HG02678 (cell line): ENCODE measurements around the gene TMEM108.
A peak's percentile ranks its signal among the peaks of the same experiment; 100 is the strongest.

ENCODE experiments used
- ATAC-seq: cut with Tn5 transposase; IDR thresholded peaks from one replicate; pipeline ENCODE4 v1.9.1; 2021; ENCODE audit warnings: mild to moderate bottlenecking, moderate library complexity; ENCODE audit not compliant: unreplicated experiment

TMEM108 gene

DNA sequence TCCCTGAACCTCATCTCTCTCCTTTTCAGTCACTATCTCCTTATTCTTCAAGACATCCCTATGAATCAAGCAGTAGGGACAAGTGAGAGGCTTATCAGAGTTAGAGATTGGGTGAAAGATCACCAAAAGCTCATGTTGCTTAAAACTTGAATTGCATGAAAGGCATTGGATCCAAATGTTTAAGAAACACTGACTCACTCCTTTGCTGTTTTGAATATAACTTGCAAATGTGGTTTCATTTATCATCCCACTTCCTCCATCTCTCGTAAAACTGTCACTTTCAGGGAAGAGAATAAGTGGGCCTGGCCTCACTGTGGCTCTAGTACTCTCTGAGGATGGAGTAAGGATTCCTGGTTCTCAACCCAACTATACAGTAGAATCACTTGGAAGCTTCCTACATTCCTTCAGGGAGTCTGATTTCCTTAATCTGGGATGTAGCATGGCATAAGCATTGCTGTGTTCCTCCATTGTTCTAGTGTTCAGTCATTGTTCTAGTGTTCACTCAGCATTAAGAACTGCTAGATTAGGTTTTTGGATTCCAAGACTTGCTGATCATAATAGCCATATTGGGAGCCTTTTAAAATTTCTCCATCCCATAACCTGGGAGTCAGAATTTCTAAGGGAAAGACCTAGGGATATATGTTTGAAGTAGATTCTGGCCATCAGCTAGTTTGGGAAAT, 171.8 kb downstream of the TMEM108 start:
- ATAC-seq, result no peak

DNA sequence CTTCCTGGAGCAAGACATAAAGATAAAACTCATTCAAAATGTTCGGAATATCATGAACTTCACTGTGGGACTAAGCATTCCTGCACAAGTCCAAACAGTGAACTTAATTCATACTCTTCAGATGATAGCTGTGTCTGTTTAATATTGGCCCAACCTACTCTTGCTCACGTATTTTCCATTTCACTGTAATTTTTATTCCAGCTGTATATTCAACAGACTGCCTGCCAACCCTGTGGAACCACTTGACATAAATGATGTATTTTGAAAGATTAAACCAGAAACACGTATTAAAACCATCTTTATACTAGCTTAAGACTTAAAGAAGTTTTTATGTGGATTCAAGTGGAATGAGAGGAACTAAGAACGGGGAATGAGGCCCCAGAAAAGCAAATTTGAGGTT, 172.5 kb downstream of the TMEM108 start:
- ATAC-seq, result no peak

DNA sequence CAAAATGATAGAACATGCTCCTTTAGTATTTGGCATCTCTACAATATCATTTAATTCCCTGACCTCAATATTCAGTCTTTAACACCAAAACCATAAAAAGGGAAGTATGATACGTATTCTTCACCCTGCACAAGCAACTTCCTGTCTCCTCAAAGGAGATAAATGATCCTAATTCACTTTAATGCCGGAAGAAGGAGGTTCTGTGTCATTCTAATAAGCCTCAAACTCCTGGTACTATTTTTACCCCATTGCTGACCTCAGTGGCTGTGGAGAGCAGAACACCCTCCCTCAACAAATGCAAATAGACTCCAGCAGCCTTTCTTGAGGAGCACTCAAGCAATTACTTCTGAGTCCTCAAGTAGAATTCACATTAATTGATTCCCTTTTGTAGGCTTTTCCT, 173.3 kb downstream of the TMEM108 start:
- ATAC-seq, result peak; percentile 94

DNA sequence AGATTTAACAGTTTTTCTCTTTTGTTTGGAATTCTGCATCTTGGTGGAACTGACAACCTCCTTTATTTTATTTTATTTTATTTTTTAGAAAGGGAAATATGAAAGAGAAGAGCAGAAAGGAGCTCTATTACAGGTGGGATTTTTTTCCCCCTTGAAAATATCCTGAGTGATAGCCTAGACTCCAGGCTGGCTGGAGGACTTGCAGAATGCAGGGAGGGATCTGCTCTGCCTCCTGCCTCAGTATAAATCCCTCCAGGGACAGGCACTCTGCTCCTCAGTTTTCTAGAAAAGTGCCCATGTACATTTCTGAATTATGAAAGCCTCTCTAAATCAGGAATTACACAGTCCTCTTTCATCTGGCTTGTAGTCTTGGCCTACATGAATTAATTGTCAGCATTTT, 173.7 kb downstream of the TMEM108 start:
- ATAC-seq, result no peak

DNA sequence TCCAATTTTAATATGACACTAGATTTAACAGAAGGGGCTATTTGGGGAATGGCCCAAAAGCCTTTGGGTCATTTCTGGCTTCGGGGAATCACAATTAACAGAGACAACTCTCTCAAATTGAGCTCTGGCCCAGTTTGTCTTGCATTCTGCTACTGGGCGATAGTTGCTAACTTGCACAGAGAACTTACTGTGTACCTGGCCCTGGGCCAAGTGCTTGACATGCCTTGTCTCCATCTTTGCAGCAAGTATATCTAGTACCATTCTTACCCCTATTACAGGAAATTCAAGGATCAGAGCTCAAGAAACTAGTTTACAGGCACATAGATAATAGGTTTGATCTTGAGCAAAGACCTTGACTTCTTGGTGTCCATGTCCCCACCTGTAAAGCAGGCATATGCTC, 175.7 kb downstream of the TMEM108 start:
- no peak for ATAC-seq

DNA sequence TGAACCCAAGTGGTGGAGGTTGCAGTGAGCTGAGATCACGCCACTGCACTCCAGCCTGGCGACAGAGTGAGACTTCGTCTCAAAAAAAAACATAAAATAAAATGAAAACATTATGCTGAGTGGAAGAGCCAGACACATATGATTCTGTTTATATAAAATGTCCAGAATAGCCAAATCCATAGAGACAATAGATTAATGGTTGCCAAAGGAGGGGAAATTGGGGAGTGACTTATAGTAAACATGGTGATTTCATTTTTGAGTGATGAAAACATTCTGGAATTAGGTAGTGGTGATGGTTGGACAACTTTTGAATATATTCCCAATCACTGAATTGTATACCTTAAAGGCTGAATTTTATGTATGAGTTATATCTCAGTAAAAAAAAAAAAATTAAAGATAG, 189.6 kb downstream of the TMEM108 start:
- ATAC-seq, result no peak

DNA sequence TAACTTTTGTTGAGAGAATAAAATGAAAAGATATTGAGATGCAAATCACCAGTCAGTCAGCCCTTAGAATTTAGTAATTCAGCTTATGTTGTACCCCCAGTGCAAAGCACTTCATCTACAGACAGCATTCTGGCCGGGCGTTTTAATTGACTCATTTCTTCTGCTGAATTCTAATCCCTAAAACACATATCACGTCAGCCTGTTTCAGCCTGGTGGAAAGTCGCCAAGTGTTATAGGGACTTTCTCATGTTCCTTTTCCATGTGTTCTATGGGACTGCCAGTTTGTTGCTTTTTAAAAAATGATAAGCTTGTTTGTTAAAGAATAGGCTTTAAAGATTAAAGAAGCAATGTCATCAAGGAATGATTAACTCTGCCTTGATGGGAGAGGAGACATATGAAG, 192.0 kb downstream of the TMEM108 start:
- ATAC-seq, result no peak

DNA sequence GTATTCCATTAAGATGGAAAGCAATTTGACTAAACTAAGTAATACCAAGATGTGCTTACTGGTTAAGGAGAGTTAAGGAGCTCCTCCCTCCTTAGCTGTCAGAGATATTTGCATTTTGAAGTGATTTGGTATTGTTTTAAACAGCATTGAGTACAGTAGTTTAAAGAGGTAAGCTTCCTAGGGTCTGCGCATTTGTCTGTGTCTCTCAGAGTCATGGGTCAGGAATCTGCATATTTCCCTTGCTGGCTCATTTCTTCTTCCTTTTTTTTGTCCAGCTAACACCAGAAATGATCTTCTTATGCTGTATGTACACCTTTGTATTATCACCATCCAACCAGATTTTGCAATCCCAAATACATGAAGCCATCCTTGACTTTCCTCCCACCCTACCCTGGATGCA, 198.7 kb downstream of the TMEM108 start:
- no peak for ATAC-seq

DNA sequence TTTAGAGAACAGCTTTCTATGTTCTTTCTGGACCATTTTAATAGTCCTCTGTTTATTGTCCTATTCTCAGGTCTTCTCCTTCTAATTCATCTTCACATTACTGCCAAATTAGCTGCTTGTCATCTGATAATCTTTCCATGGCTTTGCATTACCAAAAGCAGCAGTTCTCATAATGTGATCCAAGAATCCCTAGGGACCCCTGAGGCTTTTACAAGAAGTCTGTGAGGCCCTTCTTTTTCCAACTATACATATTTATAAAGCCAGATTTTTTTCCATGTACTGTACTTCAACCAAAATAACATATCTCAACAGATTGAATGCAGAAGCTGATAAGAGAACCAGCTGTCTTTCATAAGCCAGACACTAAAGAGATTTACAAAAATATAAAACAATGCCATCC, 199.2 kb downstream of the TMEM108 start:
- no peak for ATAC-seq

DNA sequence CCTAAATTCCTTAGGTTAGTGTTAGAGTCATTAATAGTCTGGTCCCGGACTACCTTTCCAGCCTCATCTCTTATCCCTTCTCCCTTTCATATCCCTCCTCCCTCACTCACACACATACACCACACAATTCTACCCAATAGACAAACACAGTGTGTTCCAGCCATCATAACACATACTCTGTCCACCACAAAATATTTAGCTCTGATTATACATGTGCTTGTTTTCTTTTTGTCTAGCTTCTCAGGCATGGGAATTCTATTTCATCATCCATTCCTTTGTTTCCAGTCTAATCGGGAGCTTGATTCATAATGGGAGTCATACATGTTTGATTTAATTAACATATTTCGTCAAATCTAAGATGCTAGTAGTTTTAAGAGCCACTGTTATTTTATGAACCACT, 199.8 kb downstream of the TMEM108 start:
- no peak for ATAC-seq

DNA sequence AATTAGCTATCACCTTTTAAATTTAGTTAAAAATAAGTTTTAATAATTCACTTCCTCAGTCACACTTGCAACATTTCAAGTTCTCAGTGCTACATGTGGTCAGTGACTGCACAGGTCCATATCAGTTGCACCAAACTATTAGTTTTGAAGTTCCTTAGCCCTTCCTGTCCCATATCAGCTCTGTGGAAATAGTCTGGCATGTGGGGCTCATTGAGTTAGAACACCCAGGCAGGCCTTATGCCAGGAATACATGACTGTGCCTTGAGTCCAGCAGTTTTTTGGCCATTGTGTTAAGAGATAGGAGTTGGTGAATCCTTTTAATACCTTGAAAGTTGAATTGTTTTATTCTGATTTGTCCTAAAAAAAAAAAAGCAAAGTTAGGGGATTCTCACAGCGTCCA, 207.9 kb downstream of the TMEM108 start:
- no peak for ATAC-seq

DNA sequence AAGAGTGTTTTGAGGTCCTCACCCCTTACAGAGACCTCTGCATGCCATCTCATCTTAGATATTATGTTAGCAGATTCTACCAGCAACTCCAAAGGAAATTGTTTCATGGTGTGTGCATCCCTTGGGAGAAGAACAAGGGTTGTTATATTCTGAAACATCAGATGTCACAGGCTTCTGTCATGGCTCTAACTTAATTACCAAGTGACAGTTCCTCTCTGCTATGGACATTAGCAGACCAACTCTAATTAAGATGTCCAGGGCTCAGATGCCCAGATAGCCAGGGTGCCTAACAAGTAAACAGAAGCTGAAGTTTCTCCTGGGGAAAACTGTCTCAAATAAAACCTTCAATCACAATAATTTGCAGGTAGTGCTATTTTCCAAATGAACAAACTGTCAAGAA, 208.6 kb downstream of the TMEM108 start:
- ATAC-seq, result no peak

DNA sequence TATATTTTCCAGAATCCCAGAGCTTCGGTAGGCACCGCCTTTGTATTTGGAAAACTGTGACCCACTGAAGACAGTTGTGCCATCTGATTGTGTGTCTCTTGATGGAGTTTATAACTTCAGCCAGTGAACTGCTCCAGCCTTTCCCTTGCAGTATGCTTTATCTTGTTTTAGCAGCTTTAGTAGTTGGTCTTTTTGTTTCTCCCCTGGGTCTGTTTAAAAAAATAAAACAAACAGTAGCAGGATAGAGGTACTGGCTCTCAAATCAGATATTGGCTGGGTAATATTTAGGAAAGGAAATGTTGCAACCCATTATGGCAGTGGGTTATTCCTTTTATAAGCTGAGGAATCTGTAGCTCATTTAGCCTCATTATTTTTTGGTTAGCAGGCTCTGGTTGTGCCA, 210.2 kb downstream of the TMEM108 start:
- ATAC-seq, result no peak

DNA sequence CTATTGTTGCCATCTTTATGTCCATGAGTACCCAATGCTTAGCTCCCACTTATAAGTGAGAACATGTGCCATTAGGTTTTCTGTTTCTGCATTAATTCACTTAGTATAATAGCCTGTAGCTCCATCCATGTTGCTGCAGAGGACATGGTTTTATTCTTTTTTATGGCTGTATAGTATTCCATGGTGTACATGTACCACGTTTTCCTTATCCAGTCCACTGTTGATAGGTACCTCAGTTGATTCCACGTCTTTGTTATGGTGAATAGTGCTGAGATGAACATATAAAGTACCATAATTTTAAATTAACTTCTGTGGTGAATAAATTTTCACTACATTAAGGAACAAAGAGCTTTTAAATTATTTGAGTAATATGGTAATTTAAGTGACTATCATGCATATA, 211.3 kb downstream of the TMEM108 start:
- no peak for ATAC-seq

DNA sequence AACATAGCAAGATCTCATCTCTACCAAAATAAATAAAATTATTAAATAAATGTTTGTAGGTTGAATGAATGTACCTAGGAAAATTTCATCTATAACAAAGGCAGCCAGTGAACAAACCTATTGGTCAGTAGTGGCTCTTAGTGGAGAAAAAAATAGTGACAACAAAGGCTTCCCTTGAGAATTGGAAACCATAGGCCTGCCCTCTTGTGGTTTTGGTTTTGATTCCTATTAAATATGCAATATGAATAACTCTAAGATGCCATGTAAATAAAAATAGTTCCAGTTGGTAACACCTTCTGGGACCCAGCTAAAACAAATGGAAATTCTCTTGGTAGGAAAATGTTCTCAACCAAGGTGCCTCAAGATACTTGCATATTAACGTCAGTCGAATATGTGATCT, 216.0 kb downstream of the TMEM108 start:
- no peak for ATAC-seq

DNA sequence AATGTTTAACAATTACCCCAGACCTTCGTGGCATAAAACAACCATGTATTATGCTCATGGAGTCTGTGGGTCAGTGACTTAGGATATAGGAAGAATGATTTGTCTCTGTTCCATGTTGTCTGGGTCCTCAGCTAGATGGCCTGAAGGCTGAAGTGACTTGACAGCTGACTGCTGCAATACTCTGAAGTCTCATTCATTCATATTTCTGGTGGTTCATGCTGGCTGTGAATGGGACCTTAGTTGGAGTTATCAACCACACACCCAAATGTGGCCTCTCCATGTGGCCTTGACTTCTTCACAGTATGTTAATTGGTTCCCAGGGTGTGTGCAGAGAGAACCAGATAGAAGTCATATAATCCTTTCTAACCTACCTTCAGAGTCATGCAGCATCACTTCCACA, 216.5 kb downstream of the TMEM108 start:
- no peak for ATAC-seq

DNA sequence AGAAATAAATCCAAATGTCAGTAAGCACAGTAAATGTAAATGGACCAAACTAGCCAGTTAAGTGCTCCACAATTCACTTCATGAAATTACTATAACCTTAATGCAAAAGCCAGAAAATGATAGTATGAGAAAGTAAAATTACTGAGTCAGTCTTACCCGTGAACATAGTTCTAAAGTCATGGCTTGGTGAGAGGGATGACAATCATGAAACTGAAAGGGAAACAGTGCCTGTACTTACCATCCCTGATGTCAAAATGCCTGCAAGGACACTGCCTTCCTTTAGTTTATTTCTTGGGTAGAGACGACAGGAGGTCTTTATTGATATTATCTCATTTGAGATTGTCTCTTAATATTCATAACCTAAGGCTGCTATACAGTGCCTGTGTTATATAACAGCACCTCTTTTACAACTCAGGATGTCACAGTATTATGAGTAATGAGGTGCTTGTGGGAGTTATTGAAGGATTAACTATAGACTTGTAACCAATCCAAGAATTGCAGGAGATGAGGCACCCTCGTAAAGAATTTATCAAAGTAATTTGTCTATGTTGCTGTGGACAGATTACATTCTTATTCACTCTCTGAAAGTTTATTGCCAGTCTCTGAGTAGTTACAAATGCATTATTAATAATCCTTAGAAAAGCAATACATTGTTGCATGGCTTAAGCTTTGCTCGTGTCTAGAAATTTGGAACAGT, 218.7 kb downstream of the TMEM108 start:
- ATAC-seq, result peak; percentile 47

DNA sequence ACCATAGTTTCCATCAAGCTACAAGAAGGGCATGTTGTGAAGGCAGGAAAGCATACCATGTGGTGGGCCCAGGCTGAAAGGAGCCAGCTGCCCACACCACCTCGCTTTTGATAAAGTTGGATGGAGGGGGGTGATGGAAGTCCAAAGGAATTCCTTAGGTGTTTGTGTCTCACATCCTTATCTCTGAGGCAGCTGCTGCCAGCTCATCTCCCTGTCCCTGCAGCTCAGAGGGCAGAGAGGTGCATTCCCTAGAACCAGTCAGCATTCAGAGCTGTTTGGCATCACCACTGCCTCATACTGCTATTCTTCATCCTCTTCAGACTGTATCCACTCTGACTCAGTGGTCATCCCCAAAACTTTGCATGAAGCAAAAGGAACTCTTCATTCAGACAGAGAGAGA, 220.2 kb downstream of the TMEM108 start:
- ATAC-seq, result no peak

DNA sequence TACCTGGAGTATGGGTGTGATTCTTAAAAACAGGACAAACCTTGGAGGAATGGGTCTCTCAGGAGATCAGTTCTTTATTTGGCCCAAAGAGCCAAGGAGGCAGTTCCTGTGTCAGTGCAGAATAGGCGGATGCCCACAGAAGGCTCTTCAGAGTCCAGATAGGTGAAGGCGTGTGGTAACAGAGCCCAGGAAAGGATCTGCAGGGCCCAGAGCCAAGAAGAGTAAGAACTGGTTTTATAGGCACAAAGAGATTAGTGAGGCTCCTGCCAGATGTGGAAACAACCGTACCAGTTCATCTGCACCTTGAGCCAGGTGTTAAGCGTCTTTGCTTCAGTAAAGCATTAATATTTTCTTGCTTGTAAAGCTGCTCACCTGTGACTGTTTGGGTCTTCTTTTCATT, 221.6 kb downstream of the TMEM108 start:
- ATAC-seq, result no peak

DNA sequence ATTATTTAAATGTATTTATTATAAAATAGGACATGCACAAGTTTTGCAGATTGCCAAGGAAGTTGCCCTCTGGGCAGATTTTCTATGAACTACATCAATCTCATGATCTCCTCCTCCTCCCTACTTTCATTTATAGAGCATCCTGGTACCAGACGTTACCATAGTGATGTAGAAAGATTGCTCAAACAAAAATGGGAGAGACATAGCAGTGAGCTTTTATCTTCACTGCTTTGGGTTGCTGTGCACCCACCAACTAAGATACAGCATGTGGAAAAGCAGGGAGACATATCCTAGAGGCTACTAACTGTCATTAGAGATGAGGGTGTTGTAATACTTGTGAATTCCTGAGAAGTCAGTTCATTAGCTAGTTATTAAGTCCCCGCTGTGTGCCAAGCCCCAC, 224.1 kb downstream of the TMEM108 start:
- ATAC-seq, result no peak

DNA sequence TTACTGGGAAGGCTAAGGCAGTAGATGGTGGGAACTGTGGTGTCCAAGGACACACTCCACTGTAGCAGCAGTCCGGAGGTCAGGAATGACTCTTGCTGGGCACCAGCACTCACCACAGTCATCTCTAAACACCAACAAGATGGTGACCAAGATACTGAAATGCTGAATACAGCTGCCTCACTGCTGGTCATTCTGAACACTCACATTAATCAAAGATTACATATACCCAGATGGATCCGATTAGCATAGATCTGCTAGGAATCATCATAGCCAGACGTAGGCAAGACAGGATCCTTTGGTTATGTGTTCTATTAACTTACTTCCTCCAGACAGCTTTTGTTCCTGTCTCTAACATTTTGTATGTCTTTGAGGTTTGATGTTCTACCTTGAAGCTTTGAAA, 226.7 kb downstream of the TMEM108 start:
- ATAC-seq, result no peak

DNA sequence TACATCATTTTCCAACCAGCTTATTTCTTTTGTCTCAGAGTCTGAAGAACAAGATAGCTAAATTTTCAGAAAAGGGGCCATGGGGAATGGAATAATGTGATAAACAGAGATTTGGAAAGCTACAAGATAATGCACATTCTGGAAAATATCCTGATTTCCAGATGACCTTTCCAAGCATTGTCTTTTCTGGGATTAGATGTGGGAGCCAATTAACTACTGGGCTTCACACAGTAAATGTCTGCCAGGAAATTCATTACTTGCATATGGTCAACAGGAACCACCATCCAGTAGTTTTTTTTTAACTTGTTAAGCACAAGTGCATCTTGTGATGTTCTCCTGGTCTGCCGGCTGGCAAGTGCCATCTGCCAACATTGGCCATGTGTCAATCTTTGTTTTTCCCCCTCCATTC, 230.5 kb downstream of the TMEM108 start:
- ATAC-seq, result no peak

DNA sequence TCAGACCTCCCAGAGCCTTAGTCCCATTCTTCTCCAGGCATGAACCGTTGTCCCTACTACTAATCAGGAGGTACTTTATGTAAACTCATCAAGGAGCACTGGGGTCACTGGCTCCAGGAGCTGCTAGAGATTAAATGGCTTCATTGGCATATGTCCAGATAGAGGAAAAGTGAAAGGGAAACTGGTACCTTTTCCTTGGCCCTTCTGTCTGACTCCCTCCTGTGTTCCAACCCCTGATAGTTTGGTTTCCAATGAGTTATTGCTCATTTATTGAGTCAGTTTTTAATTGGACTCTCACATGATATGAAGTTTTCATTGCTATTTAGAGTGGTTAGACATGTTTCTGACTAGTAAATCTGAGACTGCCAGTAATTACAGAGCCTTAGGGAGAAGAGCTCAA, 231.2 kb downstream of the TMEM108 start:
- ATAC-seq, result no peak
